ENCODE measurements around the gene ZDHHC20.

Gene ZDHHC20

DNA sequence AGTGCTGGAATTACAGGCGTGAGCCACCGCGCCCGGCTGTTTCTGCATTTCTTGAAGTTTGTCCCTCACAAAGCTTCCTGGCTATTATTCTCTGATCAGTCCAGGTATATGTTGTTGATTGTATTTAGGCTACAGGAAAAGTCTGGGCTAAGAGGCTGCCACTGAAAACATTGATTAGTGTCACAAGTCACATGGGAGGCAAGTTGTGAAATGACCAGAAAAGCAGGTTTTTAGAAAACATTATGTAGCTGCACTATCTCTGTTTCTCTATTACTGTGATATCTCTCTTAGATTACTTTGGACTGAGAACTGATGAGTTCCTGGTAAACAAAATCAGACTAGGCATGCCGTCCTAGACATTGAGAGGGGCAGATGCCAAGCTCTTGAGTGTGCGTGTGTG lies 16.0 kb upstream of the ZDHHC20 start:
- Histone ChIP-seq H3K36me3 (replicated peaks; ENCODE audit: low read depth, low read length) (no peaks in the 10 kb centered on the region), H3K4me2 (ENCODE audit: low read length) (no peak overlapping the region), H2AFZ (ENCODE audit: low read depth, low read length) (no peak overlapping the region), H3K9me3 (ENCODE audit: insufficient read depth, low read length) (no peaks in the 10 kb centered on the region), H4K20me1 (ENCODE audit: insufficient read depth, low read length) (no peaks in the 10 kb centered on the region), H3K9ac (ENCODE audit: low read length) (no peak overlapping the region), H3K4me3 (ENCODE audit: low read length) (no peak overlapping the region), H3K27me3 (ENCODE audit: low read depth, low read length) (no peaks in the 10 kb centered on the region), H3K4me1 (ENCODE audit: low read length) (0 out of 2 replicates have a peak, but pooled peaks cover 6% of the 10 kb centered on the region), H3K79me2 (ENCODE audit: low read length) (no peaks in the 10 kb centered on the region), H3K27ac (ENCODE audit: low read length) (no peak overlapping the region)
- TF ChIP-seq EZH2phosphoT487 (IDR thresholded peaks at IDR 0.05; ENCODE audit: low read depth), result no peak
- TF ChIP-seq, protein P1, sequence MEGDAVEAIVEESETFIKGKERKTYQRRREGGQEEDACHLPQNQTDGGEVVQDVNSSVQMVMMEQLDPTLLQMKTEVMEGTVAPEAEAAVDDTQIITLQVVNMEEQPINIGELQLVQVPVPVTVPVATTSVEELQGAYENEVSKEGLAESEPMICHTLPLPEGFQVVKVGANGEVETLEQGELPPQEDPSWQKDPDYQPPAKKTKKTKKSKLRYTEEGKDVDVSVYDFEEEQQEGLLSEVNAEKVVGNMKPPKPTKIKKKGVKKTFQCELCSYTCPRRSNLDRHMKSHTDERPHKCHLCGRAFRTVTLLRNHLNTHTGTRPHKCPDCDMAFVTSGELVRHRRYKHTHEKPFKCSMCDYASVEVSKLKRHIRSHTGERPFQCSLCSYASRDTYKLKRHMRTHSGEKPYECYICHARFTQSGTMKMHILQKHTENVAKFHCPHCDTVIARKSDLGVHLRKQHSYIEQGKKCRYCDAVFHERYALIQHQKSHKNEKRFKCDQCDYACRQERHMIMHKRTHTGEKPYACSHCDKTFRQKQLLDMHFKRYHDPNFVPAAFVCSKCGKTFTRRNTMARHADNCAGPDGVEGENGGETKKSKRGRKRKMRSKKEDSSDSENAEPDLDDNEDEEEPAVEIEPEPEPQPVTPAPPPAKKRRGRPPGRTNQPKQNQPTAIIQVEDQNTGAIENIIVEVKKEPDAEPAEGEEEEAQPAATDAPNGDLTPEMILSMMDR (IDR thresholded peaks at IDR 0.05; ENCODE audit: low read depth, low read length), result no peak

GRCh38 chr13:21470785-21471184 lies 11.7 kb upstream of the ZDHHC20 start:
- H3K4me1 ChIP-seq (ENCODE audit: low read length), result no peaks in the 10 kb centered on the region
- no peak overlapping the region for H3K27ac ChIP-seq (ENCODE audit: low read length)
- no peak for TF ChIP-seq EZH2phosphoT487 (IDR thresholded peaks at IDR 0.05; ENCODE audit: low read depth)
- TF ChIP-seq, protein P1 (IDR thresholded peaks at IDR 0.05; ENCODE audit: low read depth, low read length), result no peak
- no peak overlapping the region for H3K4me3 ChIP-seq (ENCODE audit: low read length)
- H3K36me3 ChIP-seq (replicated peaks; ENCODE audit: low read depth, low read length), result no peaks in the 10 kb centered on the region
- no peak overlapping the region for H2AFZ ChIP-seq (ENCODE audit: low read depth, low read length)
- no peak overlapping the region for H3K4me2 ChIP-seq (ENCODE audit: low read length)
- H3K27me3 ChIP-seq (ENCODE audit: low read depth, low read length), result no peaks in the 10 kb centered on the region
- no peaks in the 10 kb centered on the region for H4K20me1 ChIP-seq (ENCODE audit: insufficient read depth, low read length)
- H3K9ac ChIP-seq (ENCODE audit: low read length), result no peak overlapping the region
- no peaks in the 10 kb centered on the region for H3K79me2 ChIP-seq (ENCODE audit: low read length)
- no peaks in the 10 kb centered on the region for H3K9me3 ChIP-seq (ENCODE audit: insufficient read depth, low read length)

DNA sequence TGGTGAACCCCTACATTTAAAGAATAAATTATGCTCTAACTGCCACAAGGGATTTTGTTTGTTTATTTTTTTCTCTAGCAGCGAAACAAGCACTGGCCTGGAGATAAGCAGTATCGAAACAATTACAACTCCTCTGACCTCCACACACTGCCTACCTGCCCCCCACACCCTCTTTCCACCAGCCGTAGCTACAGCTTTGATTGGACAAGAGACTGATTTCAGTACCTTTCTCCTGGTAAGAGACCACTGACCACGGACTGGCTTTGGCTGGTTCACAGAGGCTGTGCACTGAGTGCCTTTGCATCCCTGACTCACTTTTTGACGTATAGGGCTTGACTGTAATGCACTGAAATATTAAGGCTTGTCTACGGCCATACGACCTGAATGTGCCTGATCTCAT lies 7.4 kb upstream of the ZDHHC20 start:
- Histone ChIP-seq H4K20me1 (ENCODE audit: insufficient read depth, low read length) (no peaks in the 10 kb centered on the region), H3K79me2 (ENCODE audit: low read length) (no peaks in the 10 kb centered on the region), H3K4me3 (ENCODE audit: low read length) (no peak overlapping the region), H3K9ac (ENCODE audit: low read length) (no peak overlapping the region), H3K4me1 (ENCODE audit: low read length) (no peaks in the 10 kb centered on the region), H3K4me2 (ENCODE audit: low read length) (no peak overlapping the region), H3K36me3 (replicated peaks; ENCODE audit: low read depth, low read length) (no peaks in the 10 kb centered on the region), H2AFZ (ENCODE audit: low read depth, low read length) (no peak overlapping the region), H3K27me3 (ENCODE audit: low read depth, low read length) (no peaks in the 10 kb centered on the region), H3K9me3 (ENCODE audit: insufficient read depth, low read length) (no peaks in the 10 kb centered on the region), H3K27ac (ENCODE audit: low read length) (no peak overlapping the region)
- TF ChIP-seq EZH2phosphoT487 (IDR thresholded peaks at IDR 0.05; ENCODE audit: low read depth), result no peak
- TF ChIP-seq, protein P1 (IDR thresholded peaks at IDR 0.05; ENCODE audit: low read depth, low read length), result no peak

DNA sequence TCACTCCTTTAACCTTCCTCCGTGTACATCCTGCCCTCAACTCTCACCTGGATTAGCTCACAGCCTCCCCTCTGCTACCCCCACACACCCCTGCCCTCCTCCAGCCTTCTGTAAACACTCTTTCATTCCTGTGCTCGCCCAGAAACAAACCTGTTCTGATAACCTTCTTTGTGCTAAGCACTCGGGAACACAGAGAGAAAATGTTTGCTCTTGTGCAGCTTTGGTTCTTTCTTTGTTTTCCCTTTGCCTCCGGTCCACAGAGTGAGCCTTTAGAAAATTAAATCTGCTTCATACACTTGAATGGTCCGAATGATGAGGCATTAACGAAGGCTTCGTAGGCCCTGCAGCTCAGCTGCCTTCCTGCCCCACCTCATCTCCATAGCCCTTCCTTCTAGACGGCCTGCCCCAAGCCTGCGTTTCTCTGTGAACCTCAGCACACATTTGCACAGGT lies 6.6 kb upstream of the ZDHHC20 start:
- Histone ChIP-seq H3K4me2 (ENCODE audit: low read length) (no peak overlapping the region), H3K9me3 (ENCODE audit: insufficient read depth, low read length) (no peaks in the 10 kb centered on the region), H3K4me3 (ENCODE audit: low read length) (no peak overlapping the region), H3K4me1 (ENCODE audit: low read length) (no peaks in the 10 kb centered on the region), H4K20me1 (ENCODE audit: insufficient read depth, low read length) (no peaks in the 10 kb centered on the region), H3K27ac (ENCODE audit: low read length) (no peak overlapping the region), H2AFZ (ENCODE audit: low read depth, low read length) (no peak overlapping the region), H3K27me3 (ENCODE audit: low read depth, low read length) (no peaks in the 10 kb centered on the region), H3K36me3 (replicated peaks; ENCODE audit: low read depth, low read length) (no peaks in the 10 kb centered on the region), H3K79me2 (ENCODE audit: low read length) (no peaks in the 10 kb centered on the region), H3K9ac (ENCODE audit: low read length) (no peak overlapping the region)
- TF ChIP-seq, protein P1 (IDR thresholded peaks at IDR 0.05; ENCODE audit: low read depth, low read length), result no peak
- TF ChIP-seq EZH2phosphoT487 (IDR thresholded peaks at IDR 0.05; ENCODE audit: low read depth), result no peak

All from OCI-LY3 (cell line).